Activated CD8-positive, alpha-beta memory T cell treated with anti-CD3 and anti-CD28 coated beads, Interleukin-2, amount 50 U/mL, for 24 hours (primary cell): ENCODE results near the gene ADCY7.

ENCODE experiments used
- DNase-seq: peaks from one replicate; pipeline ENCODE4 v3.0.0-alpha.2; 2020; ENCODE audit errors: extremely low read depth

ADCY7 gene

DNA sequence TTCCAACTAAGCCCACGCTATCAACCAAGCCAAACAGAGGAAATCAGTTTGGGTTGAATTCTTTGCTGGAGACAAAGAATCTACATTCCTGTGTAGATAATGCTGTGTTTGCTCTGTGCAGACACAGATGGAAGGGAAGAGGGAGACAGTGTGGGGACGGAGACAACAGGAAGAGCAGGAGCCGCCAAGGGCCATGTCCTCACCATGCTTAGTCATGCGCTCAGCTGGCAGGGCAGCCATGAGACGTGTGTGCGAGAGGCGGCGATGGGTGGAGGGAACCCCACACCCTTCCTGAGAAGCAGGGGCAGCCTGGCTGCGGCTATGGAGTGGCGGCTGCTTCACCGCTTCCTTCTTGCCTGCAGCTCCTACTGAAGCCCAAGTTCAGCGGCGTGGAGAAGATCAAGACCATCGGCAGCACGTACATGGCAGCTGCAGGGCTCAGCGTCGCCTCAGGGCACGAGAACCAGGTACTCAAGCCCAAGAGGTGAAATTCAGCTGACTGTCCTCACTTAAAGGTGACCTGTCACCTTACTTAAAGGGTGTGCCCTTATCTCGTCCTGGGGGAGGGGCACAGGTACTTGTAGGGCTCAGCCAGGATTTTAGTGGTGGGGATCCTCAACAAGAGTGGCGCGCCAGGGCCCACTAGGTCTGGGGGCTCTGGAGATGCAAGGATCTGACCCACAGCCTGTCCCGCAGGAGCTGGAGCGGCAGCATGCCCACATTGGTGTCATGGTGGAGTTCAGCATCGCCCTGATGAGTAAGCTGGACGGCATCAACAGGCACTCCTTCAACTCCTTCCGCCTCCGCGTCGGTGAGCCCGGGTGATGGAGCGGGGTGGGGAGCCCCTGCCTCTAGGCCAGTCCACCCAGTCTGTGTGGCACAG lies 47.5 kb downstream of the ADCY7 start:
- no peak for DNase-seq

DNA sequence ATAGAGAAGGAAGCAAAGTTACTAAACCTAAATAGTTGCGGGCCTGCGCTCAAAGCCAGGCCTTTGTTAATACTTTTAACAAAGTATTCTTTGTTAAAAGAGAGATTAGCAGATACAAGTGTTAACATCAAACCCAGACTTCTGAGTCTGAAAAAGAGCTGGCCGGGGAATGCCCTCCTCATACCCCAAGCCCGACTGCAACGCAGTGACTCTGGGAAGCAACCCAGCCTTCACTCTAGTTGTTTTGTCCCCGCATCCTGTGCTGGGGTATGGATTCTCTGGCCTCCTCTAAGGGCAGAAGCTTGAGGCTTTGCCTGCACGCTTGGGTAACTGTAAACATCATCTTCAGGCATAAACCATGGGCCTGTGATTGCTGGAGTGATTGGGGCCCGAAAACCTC lies 48.3 kb downstream of the ADCY7 start:
- no peak for DNase-seq

DNA sequence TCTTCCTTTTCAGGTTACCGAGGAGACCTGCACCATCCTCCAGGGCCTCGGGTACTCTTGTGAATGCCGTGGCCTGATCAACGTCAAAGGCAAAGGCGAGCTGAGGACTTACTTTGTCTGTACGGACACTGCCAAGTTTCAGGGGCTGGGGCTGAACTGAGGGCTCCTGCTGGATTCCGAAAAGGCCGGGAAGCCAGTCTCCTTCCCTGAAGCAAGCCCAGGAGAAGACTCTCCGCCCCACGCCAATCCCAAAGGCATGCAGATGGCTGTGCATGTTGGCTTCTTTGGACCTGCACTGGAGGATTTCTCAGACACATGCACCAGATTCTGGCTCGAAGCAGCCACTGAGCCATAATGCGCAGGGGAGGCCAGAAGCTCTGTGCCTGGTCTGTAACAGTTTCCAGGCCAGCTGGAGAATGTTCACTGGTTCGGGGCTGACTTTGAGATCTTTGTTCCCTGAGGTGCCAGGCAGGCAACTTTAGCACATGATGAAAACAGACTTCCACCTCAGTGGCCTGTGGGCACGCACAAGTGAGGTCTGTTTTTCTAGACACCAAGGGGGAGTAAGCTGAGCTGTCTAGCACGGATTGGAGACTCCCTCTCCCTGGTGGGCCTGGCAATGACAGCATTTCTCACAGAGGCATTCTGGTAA lies 49.1 kb downstream of the ADCY7 start:
- no peak for DNase-seq

DNA sequence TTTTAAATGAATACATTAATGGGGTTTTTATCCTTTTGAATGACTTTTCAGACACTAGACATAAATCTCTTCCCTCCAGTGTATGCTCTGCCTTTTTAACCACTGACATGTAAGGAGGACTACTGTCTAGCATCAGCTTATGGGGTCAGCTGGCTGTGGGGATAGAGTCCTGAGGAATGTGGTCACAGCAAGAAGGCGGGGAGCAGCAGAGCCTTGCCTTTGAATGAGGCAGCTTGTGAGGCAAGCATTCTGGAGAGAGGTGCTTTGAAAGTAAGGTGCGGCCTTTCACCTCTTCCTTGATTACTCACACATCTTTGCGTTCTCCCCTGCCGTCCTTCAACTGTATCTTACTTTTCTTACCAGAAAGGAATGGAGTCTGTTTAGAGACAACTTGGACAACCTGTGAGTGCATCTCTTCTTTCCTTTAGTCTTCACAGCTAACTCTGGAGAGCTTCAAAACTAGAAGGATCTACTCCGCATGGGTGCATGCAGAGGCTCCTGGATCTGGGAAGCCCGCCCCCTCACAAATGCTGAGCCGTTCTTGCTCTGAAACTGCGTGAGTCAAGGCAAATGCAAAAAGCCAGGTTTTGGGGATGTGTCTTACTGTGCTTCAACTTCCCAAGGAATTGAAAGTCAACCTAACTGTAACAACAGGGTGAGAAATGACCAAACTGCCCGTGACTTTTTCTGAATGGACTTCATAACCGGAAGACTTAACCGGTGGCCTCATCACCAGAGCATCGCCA lies 49.9 kb downstream of the ADCY7 start:
- no peak for DNase-seq

DNA sequence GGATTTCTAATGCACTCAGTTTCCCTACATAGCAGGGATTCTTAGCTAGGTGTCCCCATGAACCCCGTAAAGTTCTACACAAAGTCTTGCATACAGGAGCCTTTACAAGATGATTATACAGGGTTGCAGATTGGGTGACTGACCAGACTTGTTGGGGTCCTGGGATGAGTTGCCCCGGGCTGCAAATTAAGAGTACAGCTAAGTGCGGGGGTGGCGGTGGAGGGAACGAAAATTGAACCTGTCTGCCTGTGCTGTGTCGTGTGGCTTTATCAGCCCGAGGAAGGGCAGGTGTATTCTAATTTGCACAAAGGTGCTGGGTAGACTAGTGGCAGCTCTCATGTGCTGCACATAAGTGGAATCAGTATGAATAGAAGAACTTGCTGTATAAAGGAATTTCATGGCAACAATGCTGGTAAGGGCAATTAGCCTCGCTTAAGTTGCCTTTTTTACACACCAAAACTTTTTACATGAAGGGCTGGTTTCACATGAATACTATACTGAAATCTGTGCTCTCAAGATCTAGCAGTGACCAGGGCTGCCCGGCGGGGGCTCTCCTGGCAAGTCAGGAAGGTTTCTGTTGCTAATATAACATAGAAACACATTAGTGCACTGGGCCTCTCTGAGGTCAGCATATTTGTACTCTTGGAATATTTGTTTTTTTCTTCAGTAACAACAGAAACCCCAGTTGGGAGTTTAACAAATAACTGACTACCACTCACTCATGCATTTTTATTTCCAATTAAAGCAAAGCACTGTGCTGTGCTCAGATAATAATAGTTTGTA lies 50.7 kb downstream of the ADCY7 start:
- no peak for DNase-seq

DNA sequence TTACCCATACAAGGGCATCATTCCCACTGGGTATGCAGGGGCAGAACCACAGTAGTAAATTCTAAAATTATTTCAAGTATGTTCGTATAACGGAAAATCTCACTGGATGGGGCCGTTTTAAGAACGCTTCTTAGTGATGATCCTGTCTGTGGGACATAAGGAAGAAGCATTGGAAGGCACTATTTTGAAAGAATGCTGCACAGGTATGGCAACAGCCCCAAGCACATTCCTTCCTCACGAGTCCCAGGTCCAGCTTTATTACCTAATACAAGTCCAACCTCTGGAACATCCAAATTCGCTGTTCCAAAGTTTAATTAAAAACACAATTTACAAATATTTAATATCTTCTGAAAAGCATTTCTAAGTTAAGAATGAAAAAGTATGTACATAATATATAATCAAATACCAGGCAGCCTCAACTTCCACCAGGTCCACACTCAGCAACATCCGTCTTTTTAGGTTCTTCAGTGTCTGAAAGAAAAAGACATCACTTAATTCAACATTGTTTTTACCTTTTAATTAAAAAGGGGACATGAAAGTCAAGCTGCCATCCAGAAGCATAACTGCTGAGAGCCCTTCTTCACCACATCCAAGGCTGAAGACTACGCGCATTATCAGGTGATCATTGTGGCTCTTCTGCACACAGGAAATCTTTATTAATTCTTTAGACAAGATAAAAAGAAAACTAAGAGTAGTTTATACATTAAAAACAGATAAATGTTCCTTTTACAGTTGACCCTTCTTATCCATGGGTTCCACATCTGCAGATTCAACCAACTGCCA lies 52.6 kb downstream of the ADCY7 start:
- DNase-seq, result no peak

DNA sequence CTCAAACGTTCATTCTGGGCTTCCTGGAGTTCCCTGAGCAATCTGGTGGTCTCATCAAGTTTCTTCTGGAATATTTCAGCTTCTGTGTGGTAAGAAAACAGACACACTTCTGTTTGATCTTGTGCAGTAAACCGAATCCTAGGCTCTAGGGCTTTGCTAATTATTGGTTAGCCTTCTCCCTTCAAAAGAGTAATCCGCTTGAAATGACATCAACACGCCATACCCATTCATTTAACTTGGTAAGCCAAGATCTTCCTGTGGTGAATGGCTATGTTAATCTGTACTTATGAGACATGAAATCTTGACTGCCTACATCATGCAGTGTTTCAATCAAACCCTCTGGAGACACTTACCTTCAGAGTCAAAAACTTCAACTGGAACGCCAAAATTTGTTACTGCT lies 54.0 kb downstream of the ADCY7 start:
- DNase-seq, result no peak

DNA sequence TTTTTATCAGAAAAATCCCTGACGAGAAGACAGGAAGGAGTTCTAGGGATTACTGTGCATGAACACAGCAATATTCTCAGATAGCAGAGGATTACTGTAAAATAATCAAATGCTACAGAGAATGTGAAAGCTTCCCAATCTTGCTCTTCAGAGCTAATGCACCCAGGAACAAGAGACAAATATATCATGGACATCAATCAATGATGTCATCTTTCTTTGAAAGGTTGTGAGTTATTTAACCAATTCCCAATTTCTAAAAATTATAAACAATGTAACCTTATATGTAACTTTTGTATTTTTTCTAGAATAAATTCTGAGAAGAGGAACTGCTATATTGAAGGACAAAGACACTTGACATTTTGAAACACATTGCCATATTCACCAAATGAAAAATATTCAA lies 56.0 kb downstream of the ADCY7 start:
- DNase-seq, result no peak

DNA sequence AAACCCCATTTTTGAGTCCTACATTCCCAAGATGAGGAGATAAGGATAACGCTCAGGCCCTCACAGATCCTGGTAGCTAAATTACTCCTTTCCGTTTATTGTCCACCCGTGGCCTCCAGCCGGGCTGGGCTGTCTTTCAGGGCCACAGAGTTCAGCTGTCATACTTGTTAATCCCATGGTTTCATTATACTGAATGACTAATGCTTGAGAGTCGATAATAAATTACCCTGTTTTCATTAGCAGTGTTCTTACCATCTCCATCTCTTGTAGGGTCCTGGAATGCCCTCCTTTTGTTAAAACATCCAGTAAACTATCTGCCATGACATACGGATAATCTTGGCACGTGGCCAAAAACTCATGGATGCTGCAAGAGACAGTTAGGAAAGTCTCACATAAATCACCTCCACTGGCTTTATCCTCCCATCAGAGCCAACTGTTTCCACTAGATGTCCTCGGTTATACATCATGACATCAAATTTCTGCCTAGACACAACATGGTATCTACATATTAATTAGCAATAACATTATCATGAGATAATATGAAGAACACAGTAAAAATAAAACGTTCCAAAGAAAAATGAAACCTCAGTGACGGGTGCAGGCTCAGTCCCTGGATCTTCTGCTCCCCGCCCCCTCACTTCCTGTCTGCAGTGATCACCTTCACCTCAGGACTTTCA lies 57.1 kb downstream of the ADCY7 start:
- no peak for DNase-seq

DNA sequence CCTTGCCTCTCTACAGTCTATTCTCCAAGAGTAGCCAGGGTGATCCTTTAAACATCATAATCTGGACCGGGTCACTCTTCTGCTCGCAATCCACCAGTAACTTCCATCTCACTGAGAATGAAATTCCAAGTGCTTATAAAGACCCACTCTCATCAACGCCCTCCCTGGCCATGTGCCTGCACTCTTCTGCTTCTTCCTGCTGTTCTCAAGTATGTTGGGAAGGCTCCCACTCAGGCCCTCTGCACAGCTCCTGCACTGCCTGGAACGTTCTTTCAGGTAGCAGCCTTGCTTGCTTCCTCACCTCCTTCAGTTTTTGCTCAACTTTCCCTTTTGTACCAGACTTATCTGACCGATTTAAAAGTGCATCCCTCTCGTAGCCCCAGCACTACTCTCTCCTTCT lies 58.0 kb downstream of the ADCY7 start:
- no peak for DNase-seq

DNA sequence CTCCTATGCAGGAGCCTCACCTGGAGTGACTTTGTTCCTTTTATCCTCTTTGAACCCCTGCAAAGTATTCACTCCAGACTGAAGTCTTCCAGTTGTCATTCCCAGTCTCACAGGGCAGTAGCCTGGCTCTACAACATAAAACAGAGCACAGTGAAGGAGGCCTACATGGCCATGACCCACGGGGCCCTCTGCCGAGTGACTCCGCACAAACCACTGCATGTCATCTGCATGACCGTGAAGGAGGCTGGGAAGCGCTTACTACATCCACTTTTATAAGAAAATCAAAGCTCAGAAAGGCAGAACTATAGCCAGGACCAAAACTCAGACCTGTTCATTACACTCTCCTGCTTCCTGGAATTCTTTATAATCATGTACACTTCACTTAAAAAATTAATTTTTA lies 59.9 kb downstream of the ADCY7 start:
- no peak for DNase-seq

DNA sequence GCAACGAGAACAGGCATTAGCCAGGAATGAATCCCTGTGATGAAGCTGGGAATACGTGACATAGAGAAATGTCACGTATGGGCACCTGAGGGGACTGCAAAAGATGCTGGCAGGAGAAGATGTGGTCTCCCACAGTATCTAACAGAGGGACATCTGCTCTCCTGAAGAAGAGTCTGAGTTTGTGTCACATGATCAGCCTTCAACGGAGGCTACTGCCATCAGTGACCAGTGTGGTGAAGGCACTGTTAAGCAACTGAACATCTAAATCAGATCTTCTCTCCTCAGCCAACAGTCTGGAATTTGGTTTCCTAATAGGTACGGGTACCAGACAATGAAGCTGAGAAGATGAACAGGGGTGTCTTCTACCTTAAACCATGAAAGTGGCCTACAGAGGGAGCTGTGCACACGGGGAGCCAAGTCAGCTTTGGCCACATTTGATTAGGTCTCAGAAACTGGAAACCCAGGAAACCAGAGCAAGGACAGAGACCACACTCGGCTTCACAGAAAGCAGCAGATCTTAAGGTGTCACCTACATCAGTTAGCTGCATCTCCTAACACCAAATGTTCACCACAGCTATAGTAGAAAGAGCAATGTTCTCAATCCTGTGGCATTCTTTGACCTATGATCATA lies 60.6 kb downstream of the ADCY7 start:
- peak; percentile 31 for DNase-seq

DNA sequence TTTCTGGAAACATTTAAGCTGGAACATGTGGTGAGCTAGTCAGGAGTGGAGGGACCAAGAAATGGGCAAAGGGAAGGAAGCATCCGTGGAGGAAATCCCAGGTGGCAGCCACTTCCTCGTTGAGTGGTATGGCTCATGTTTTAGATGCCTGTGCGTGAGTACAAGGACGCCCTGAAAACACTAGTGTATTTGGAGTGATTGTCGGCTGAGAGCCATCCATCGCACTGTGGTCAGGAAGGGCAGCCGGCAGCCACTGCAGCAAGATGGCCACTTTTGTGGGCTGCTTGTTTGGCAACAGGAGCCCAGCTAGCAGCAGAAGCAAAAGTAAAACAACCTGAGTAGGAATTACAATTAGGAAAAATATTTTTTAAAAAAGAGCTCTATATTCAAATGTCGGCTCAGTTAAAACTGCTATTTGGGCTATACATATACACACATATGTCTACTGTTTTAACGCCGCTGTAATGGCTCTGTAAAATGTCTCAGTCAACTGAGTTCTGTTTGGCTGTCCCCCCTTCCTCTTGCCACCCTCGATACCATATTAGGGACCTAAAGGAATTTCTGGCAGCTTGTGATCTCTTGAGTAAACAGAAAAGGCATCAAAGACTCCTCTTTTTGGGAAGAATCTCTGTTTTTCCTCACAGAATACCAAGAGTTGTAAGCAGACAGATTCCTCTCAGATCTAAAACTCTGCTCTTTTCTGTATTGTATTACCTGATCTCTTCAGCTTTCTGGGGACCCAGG lies 63.3 kb downstream of the ADCY7 start:
- no peak for DNase-seq

DNA sequence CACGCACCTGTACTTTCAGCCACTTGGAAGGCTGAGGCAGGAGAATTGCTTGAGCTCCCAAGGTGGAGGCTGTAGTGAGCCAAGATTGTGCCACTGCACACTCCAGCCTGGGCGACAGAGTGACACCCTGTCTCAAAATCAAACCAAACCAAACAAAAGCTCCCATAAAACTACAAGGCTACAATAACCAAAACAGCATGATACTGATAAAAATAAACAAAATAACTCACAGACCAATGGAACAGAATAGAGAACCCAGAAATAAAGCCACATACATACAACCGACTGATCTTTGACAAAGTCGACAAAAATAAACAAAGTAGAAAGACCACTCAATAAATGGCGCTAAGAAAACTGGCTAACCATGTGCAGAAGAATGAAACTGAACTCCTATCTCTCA lies 65.2 kb downstream of the ADCY7 start:
- no peak for DNase-seq

DNA sequence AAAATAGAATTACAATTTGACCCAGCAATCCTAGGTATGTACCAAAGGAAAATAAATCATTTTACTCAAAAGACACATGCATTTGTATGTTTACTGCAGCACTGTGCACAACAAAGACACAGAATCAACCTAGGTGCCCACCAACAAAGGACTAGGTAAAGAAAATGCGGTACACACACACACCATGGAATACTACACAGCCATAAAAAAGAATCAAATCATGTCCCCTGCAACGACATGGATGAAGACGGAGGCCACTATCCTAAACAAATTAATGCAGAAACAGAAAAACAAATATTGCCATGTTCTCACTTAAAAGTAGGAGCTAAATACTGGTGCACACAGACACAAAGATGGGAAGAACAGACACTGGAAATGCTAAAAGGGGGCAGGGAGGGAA lies 66.2 kb downstream of the ADCY7 start:
- DNase-seq, result no peak

DNA sequence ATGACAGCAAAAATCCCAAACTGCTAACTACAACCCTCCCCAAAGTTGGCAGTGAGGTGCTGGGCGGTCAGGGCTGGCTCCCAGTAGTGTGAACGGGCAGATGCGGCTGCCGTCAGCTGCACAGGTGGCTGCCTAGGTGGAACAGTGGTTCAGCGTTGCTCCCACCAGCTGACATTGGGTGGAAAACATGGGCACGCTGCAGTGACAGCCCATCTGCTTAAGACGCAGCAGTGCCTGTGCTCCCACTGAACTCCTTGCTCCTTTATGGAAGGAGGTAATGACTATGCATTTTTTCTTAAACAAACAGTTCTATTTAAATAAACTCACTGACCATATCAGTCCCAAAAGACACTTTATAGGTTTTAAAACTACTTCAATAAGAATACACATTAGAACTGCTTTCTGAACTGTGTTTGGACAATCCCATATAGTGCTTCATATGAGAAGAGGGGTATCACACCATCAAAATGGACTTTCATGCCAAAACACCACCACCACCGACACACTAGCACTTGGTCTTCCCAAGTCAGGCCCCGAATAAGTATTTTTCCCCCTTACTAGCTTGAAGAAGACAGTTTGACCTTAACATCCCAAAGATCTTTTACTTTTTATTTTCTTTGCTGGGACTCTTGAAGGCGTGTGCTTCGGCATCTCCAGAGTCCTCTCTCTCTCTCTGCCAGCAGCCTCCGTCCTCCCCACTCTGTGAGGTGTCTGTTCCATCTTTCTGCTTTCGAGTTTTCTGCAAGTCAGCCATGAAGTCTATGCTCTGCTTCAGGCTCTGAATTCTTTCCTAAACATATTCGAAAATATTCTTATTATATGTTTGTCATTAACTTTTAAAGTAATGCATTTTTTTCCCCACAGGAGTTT lies 68.0 kb downstream of the ADCY7 start:
- no peak for DNase-seq

DNA sequence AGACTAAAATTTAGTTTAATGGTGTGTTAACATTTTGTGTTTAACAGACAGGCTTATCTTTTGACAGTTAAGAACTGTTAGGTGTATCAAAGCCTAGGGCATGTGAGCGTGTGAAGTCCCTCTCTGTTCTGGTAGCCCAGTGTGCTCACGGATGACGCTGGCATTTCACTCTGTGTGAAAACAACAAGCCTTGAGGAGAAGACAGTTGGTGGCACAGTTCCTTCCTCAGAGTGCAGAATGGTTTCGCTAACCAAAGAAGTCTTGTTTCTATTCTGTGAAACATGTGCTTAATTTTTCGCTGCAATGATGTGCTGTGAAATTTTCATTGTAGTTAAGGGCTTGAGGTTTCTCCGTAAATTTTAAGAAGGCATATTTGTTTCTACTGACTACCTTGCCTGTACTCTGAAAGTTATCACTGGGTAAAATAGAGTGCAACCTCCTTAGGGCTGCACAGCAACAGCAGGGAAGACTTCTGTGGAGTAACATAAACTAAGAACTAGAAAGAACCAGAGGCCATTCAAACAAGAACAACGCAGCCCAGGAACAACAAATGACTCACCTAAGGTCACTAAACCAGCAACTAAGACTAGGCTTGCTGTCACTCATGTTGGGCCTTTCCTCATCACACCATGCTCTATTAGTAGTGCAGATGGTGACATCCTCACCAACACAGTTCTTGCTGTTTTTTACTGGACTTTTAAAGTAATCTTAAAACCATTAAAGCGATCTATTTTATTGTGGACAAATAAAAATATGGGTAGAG lies 69.0 kb downstream of the ADCY7 start:
- no peak for DNase-seq

DNA sequence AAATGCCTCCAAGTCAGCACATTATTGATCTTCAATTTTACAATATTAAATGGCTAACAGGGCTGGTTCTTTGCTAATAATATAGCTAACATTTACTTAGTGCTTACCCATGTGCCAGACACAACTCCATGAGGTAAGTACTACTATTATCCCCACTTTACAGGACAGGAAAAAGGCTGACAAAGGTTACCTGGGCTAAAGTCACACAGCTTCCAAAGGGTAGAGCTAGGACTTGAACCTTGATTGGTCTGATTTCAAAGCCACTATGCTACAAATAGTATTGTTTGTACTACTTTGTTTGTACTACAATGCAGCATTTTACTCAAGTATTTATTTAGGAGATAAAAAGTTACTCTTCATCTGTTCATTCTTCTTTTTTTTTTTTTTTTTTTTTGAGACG lies 70.5 kb downstream of the ADCY7 start:
- no peak for DNase-seq
